ENCODE data around the gene PCED1A.

Gene PCED1A

GRCh38 chr20:2806351-2806701 is 34.1 kb downstream of the PCED1A start:
- peaks cover 3% of the 10 kb centered on the region; the same call in 1 of the 2 replicates for H3F3A ChIP-seq (ENCODE audit: low read depth)
- H3K27me3 ChIP-seq (ENCODE audit: insufficient read depth, low read length, poor library complexity, severe bottlenecking), result no peaks in the 10 kb centered on the region
- H3K9ac ChIP-seq (ENCODE audit: low read depth, low read length, poor library complexity, severe bottlenecking), result no peak overlapping the region
- no peaks in the 10 kb centered on the region for H4K20me1 ChIP-seq (ENCODE audit: insufficient read depth, low read length, poor library complexity, severe bottlenecking)
- H3K9me2 ChIP-seq (replicated peaks; ENCODE audit: low read depth, low read length), result no peaks in the 10 kb centered on the region
- no peaks in the 10 kb centered on the region for H3K36me3 ChIP-seq (ENCODE audit: insufficient read depth, low read length)
- H3K4me3 ChIP-seq (ENCODE audit: low read length, poor library complexity, severe bottlenecking), result no peak overlapping the region
- H3K4me2 ChIP-seq (ENCODE audit: low read depth, low read length, poor library complexity, severe bottlenecking), result no peak overlapping the region
- peaks cover 13% of the 10 kb centered on the region for H3K4me1 ChIP-seq (ENCODE audit: insufficient read depth, low read length, poor library complexity, severe bottlenecking)
- TF ChIP-seq CTCF (conservative IDR thresholded peaks at IDR 0.05; ENCODE audit: low read length) (no peak), EZH2phosphoT487 (IDR thresholded peaks at IDR 0.05; ENCODE audit: borderline replicate concordance) (no peak)
- no peaks in the 10 kb centered on the region for H3K79me2 ChIP-seq (ENCODE audit: insufficient read depth, low read length)
- no peaks in the 10 kb centered on the region for H3K9me3 ChIP-seq (ENCODE audit: insufficient read depth, low read depth, low read length)
- no peak overlapping the region for H2AFZ ChIP-seq (ENCODE audit: low read length)

- peaks cover 8% of the 10 kb centered on the region; the same call in 1 of the 2 replicates for H3F3A ChIP-seq (ENCODE audit: low read depth)
- H3K79me2 ChIP-seq (ENCODE audit: insufficient read depth, low read length), result no peaks in the 10 kb centered on the region
- no peak overlapping the region for H3K4me3 ChIP-seq (ENCODE audit: low read length, poor library complexity, severe bottlenecking)
- no peaks in the 10 kb centered on the region for H3K9me3 ChIP-seq (ENCODE audit: insufficient read depth, low read depth, low read length)
- no peak overlapping the region for H3K9ac ChIP-seq (ENCODE audit: low read depth, low read length, poor library complexity, severe bottlenecking)
- H3K36me3 ChIP-seq (ENCODE audit: insufficient read depth, low read length), result no peaks in the 10 kb centered on the region
- H3K9me2 ChIP-seq (replicated peaks; ENCODE audit: low read depth, low read length), result no peaks in the 10 kb centered on the region
- H2AFZ ChIP-seq (ENCODE audit: low read length), result no peak overlapping the region
- H3K4me1 ChIP-seq (ENCODE audit: insufficient read depth, low read length, poor library complexity, severe bottlenecking), result peaks cover 15% of the 10 kb centered on the region
- no peak for TF ChIP-seq EZH2phosphoT487 (IDR thresholded peaks at IDR 0.05; ENCODE audit: borderline replicate concordance)
- TF ChIP-seq CTCF (conservative IDR thresholded peaks at IDR 0.05; ENCODE audit: low read length), result no peak
- no peaks in the 10 kb centered on the region for H4K20me1 ChIP-seq (ENCODE audit: insufficient read depth, low read length, poor library complexity, severe bottlenecking)
- no peak overlapping the region for H3K4me2 ChIP-seq (ENCODE audit: low read depth, low read length, poor library complexity, severe bottlenecking)
- no peaks in the 10 kb centered on the region for H3K27me3 ChIP-seq (ENCODE audit: insufficient read depth, low read length, poor library complexity, severe bottlenecking)
These were observed 34.6 kb downstream of the PCED1A start for GRCh38 chr20:2805689-2806350.

- Histone ChIP-seq H3K36me3 (ENCODE audit: insufficient read depth, low read length) (no peaks in the 10 kb centered on the region), H3K9me2 (replicated peaks; ENCODE audit: low read depth, low read length) (no peaks in the 10 kb centered on the region), H3K9ac (ENCODE audit: low read depth, low read length, poor library complexity, severe bottlenecking) (no peak overlapping the region), H3K27me3 (ENCODE audit: insufficient read depth, low read length, poor library complexity, severe bottlenecking) (peaks cover 1% of the 10 kb centered on the region), H2AFZ (ENCODE audit: low read length) (no peak overlapping the region), H3K4me1 (ENCODE audit: insufficient read depth, low read length, poor library complexity, severe bottlenecking) (peaks cover 15% of the 10 kb centered on the region), H3K4me3 (ENCODE audit: low read length, poor library complexity, severe bottlenecking) (no peak overlapping the region), H3K9me3 (ENCODE audit: insufficient read depth, low read depth, low read length) (no peaks in the 10 kb centered on the region), H3F3A (ENCODE audit: low read depth) (peaks cover 9% of the 10 kb centered on the region; the same call in 1 of the 2 replicates), H3K79me2 (ENCODE audit: insufficient read depth, low read length) (peaks cover 2% of the 10 kb centered on the region; the same call in 1 of the 2 replicates), H4K20me1 (ENCODE audit: insufficient read depth, low read length, poor library complexity, severe bottlenecking) (no peaks in the 10 kb centered on the region), H3K4me2 (ENCODE audit: low read depth, low read length, poor library complexity, severe bottlenecking) (no peak overlapping the region)
- TF ChIP-seq EZH2phosphoT487 (IDR thresholded peaks at IDR 0.05; ENCODE audit: borderline replicate concordance) (no peak), CTCF (conservative IDR thresholded peaks at IDR 0.05; ENCODE audit: low read length) (no peak)
These were observed 35.4 kb downstream of the PCED1A start for GRCh38 chr20:2804852-2805688.
